Measurements from ENCODE around the gene CSAG2.
"Not testable (repeated sequence)": the region's sequence is repeated elsewhere in the genome, so short reads cannot be mapped to it uniquely, and the experiment has no call there.

GRCh38 chrX:152713195-152713594 is 4.1 kb upstream of the CSAG2 start:
- TF ChIP-seq CTCF (IDR thresholded peaks at IDR 0.05; ENCODE audit: insufficient read depth, low read length, poor library complexity, severe bottlenecking); EZH2phosphoT487 (conservative IDR thresholded peaks at IDR 0.05; ENCODE audit: low read length): not testable (repeated sequence)

Data from SU-DHL-6 (cell line).